ENCODE results near the gene PANK4. TPM values are rescaled to one million over a fixed set of nuclear protein-coding genes. Genes with fewer than 3 reads are reported as not detected.
"Not testable (repeated sequence)": the region's sequence is repeated elsewhere in the genome, so short reads cannot be mapped to it uniquely, and the experiment has no call there.

Gene PANK4
- total and polyA plus RNA-seq, 2 of the 8 experiments (the other 6 are each of a cell fraction or from before 2014, with no cell fraction given), result 20.1 to 29.7 TPM

- H3K27me3 ChIP-seq (replicated peaks in 1 of 4; ENCODE audit: control insufficient read depth in 3 of 4, extremely low read depth in 1 of 4, insufficient read depth in 3 of 4, low read length in 3 of 4); H3K9ac ChIP-seq (replicated peaks in 1 of 4; ENCODE audit: extremely low read depth in 1 of 4, low read depth in 3 of 4, low read length in 3 of 4); H3K56ac ChIP-seq (replicated peaks; ENCODE audit: insufficient read length, low read depth, low read length); H4K91ac ChIP-seq (replicated peaks; ENCODE audit: insufficient read length, low read length); H3K23me2 ChIP-seq (ENCODE audit: low read depth, low read length); H3K4me2 ChIP-seq (ENCODE audit: insufficient read depth in 1 of 2, low read depth in 2 of 2, low read length in 2 of 2); H2AK5ac ChIP-seq (ENCODE audit: low read depth, low read length); H3K4ac ChIP-seq (replicated peaks; ENCODE audit: insufficient read length, low read depth, low read length); H4K5ac ChIP-seq (ENCODE audit: insufficient read length, low read depth, low read length); H2AFZ ChIP-seq (ENCODE audit: low read length); POLR2A ChIA-PET (ENCODE audit: partially characterized antibody); H4K20me1 ChIP-seq (replicated peaks in 1 of 2; ENCODE audit: control insufficient read depth in 1 of 2, insufficient read depth in 2 of 2, low read length in 2 of 2); H3K27ac ChIP-seq (ENCODE audit: low read depth, low read length); H3K18ac ChIP-seq (ENCODE audit: extremely low read depth, low read length); H3K23ac ChIP-seq (ENCODE audit: insufficient read length); FAIRE-seq; H3K79me1 ChIP-seq (ENCODE audit: low read depth, low read length); H3K9me3 ChIP-seq (ENCODE audit: insufficient read depth in 2 of 2, low read depth in 1 of 2, low read length in 1 of 2); H3K14ac ChIP-seq (ENCODE audit: insufficient read length); H2BK15ac ChIP-seq (ENCODE audit: low read length); H2BK20ac ChIP-seq (ENCODE audit: low read length); H3K79me2 ChIP-seq (ENCODE audit: control insufficient read depth in 1 of 2, insufficient read depth in 2 of 2, low read length in 2 of 2); DNase-seq (ENCODE audit: low read depth in 1 of 2, low spot score in 2 of 2); H3K36me3 ChIP-seq (ENCODE audit: control insufficient read depth in 2 of 4, insufficient read depth in 4 of 4, low read length in 3 of 4); H3K4me3 ChIP-seq (ENCODE audit: extremely low read depth in 1 of 4, insufficient read depth in 2 of 4, low read depth in 3 of 4, low read length in 4 of 4); H2BK120ac ChIP-seq (replicated peaks; ENCODE audit: low read depth, low read length); H2BK5ac ChIP-seq (ENCODE audit: low read depth, low read length); H2BK12ac ChIP-seq (ENCODE audit: low read depth, low read length): not testable (repeated sequence)
- Histone ChIP-seq H3K4me1 (replicated peaks in 1 of 4; ENCODE audit: control insufficient read depth in 3 of 4, insufficient read depth in 4 of 4, low read length in 3 of 4) (peaks cover 0 to 18% (median 14%) of the 10 kb centered on the region in 4 experiments; a peak in 6 of 7 replicates), H4K8ac (ENCODE audit: extremely low read depth, insufficient read depth, low read length) (peak overlapping the region; percentile 41; the same call in 1 of the 2 replicates)
- WGBS, 2 experiments (ENCODE audit: extremely low coverage in 1 of 2, insufficient coverage in 1 of 2, insufficient read length in 1 of 2, insufficient replicate concordance in 2 of 2, low coverage in 1 of 2, low lambda C conversion rate in 2 of 2, missing lambda C conversion rate in 1 of 2), result 94% methylated on average over 22 of the region's 28 CpGs; no CpG with 5 or more reads in 1 of the 2 experiments
- CTCF ChIA-PET (ENCODE audit: partially characterized antibody), result interaction anchor here (1.0 to 3.7 kb wide), 6 partner anchors 9 to 871 kb away, joined by 3 to 27 read pairs (median 4); partner anchors contain the start of gene PANK4
Measured at GRCh38 chr1:2549367-2550029, 23.1 kb upstream of the PANK4 start.

Measured in H1 (cell line).